ENCODE measurements around the gene CYSRT1. TPM values are rescaled to one million over a fixed set of nuclear protein-coding genes. Genes with fewer than 3 reads are reported as not detected.

The CYSRT1 gene
- polyA plus RNA-seq, 1 donor (not counting 4 experiments of a cell fraction or from before 2014, with no cell fraction given): 0.80 TPM

DNA sequence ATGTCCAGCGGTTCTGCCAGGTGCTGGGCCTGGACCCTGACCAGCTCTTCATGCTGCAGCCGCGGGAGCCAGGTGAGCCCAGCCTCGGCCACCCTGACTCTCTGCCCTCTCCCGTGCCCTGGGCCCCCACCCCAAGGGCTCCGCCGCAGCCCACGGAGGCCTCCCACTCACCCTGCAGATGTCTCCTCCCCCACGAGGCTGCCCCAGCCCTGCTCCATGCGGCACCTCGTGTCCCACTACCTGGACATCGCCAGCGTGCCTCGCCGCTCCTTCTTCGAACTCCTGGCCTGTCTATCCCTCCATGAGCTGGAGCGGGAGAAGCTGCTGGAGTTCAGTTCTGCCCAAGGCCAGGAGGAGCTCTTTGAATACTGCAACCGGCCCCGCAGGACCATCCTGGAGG is 10.4 kb upstream of the CYSRT1 start:
- dilution Hi-C loops (cut with MboI; ENCODE audit: extremely low pct_ligation_motif_present, low sequenced_read_pairs): no loop called here

DNA sequence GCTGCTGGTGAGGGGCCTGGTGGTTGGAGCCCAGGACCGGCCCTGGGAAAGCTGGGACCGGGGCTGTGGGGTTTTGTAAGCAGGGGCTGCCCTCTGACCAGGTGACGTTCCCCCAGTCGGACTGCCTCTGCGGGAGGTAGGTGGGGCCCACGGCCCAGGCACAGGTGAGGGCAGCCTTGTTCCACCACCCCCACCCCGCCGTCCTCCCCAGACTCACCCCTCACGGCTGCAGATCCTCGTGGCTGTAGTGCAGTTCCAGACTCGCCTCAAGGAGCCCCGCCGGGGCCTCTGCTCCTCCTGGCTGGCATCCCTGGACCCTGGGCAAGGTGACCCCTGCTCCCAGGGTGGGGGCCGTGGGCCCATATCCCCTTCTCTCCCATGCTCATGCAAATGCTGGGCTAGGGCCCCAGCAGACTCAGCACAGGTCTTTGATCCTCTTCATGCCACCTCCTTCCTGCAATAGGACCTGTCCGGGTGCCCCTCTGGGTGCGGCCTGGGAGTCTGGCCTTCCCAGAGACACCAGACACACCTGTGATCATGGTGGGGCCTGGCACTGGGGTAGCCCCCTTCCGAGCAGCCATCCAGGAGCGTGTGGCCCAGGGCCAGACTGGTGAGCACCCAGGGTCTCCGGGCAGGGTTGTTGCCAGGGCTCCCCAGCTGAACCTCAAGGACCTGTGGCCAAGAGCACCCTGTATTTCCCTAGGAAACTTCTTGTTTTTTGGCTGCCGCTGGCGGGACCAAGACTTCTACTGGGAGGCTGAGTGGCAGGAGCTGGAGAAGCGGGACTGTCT is 9.6 kb upstream of the CYSRT1 start:
- no peak for TF ChIP-seq EZH2 (IDR thresholded peaks at IDR 0.05; ENCODE audit: low read length)
- TF ChIP-seq, protein P1, sequence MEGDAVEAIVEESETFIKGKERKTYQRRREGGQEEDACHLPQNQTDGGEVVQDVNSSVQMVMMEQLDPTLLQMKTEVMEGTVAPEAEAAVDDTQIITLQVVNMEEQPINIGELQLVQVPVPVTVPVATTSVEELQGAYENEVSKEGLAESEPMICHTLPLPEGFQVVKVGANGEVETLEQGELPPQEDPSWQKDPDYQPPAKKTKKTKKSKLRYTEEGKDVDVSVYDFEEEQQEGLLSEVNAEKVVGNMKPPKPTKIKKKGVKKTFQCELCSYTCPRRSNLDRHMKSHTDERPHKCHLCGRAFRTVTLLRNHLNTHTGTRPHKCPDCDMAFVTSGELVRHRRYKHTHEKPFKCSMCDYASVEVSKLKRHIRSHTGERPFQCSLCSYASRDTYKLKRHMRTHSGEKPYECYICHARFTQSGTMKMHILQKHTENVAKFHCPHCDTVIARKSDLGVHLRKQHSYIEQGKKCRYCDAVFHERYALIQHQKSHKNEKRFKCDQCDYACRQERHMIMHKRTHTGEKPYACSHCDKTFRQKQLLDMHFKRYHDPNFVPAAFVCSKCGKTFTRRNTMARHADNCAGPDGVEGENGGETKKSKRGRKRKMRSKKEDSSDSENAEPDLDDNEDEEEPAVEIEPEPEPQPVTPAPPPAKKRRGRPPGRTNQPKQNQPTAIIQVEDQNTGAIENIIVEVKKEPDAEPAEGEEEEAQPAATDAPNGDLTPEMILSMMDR (optimal IDR thresholded peaks at IDR 0.05 in 1 of 3, IDR thresholded peaks at IDR 0.05 in 1 of 3, conservative IDR thresholded peaks at IDR 0.05 in 1 of 3; ENCODE audit: extremely low read depth in 1 of 3, insufficient read depth in 2 of 3, low read length in 3 of 3): no peak
- H3K4me3 ChIP-seq (ENCODE audit: control insufficient read depth in 2 of 3, extremely low read depth in 1 of 3, insufficient read depth in 2 of 3, low read depth in 1 of 3, low read length in 3 of 3): no peak overlapping the region
- no peaks in the 10 kb centered on the region for H3K27me3 ChIP-seq (ENCODE audit: control insufficient read depth, extremely low read depth, insufficient read depth, low read length)
- H3K4me1 ChIP-seq (ENCODE audit: control insufficient read depth, extremely low read depth, insufficient read depth, low read length): peaks cover 20% of the 10 kb centered on the region
- no peaks in the 10 kb centered on the region for H4K20me1 ChIP-seq (ENCODE audit: control insufficient read depth, extremely low read depth, insufficient read depth, low read length)
- FAIRE-seq: no peak
- no peaks in the 10 kb centered on the region for H3K79me2 ChIP-seq (ENCODE audit: control insufficient read depth, insufficient read depth, low read length)
- no peak overlapping the region for H2AFZ ChIP-seq (ENCODE audit: control insufficient read depth, low read length)
- no peaks in the 10 kb centered on the region for H3K9me3 ChIP-seq (ENCODE audit: control insufficient read depth, low read depth, low read length)
- peaks cover 3 to 20% of the 10 kb centered on the region in 2 experiments for H3K36me3 ChIP-seq (ENCODE audit: control insufficient read depth in 2 of 2, extremely low read depth in 1 of 2, insufficient read depth in 2 of 2, low read length in 2 of 2)
- dilution Hi-C loops (cut with MboI; ENCODE audit: extremely low pct_ligation_motif_present, low sequenced_read_pairs): no loop called here
- no peak for DNase-seq (ENCODE audit: low read depth, low spot score)
- H3K27ac ChIP-seq (ENCODE audit: control insufficient read depth, insufficient read depth, low read length): no peak overlapping the region
- no peak overlapping the region for H3K9ac ChIP-seq (ENCODE audit: control insufficient read depth, extremely low read depth, insufficient read depth, low read length)
- H3K9me1 ChIP-seq (ENCODE audit: control insufficient read depth, extremely low read depth, insufficient read depth, low read length): no peaks in the 10 kb centered on the region
- H3K4me2 ChIP-seq (ENCODE audit: control insufficient read depth, extremely low read depth, insufficient read depth, low read depth, low read length): no peak overlapping the region

More for the DNA sequence above, 10.4 kb upstream of the CYSRT1 start:
- Histone ChIP-seq H3K27me3 (ENCODE audit: control insufficient read depth, extremely low read depth, insufficient read depth, low read length) (no peaks in the 10 kb centered on the region), H2AFZ (ENCODE audit: control insufficient read depth, low read length) (no peak overlapping the region), H3K9ac (ENCODE audit: control insufficient read depth, extremely low read depth, insufficient read depth, low read length) (no peak overlapping the region), H3K9me1 (ENCODE audit: control insufficient read depth, extremely low read depth, insufficient read depth, low read length) (no peaks in the 10 kb centered on the region), H3K9me3 (ENCODE audit: control insufficient read depth, low read depth, low read length) (no peaks in the 10 kb centered on the region), H4K20me1 (ENCODE audit: control insufficient read depth, extremely low read depth, insufficient read depth, low read length) (no peaks in the 10 kb centered on the region), H3K4me2 (ENCODE audit: control insufficient read depth, extremely low read depth, insufficient read depth, low read depth, low read length) (no peak overlapping the region), H3K27ac (ENCODE audit: control insufficient read depth, insufficient read depth, low read length) (no peak overlapping the region), H3K4me3 (ENCODE audit: control insufficient read depth in 2 of 3, extremely low read depth in 1 of 3, insufficient read depth in 2 of 3, low read depth in 1 of 3, low read length in 3 of 3) (no peak overlapping the region), H3K36me3 (ENCODE audit: control insufficient read depth in 2 of 2, extremely low read depth in 1 of 2, insufficient read depth in 2 of 2, low read length in 2 of 2) (peaks cover 3 to 23% of the 10 kb centered on the region in 2 experiments), H3K4me1 (ENCODE audit: control insufficient read depth, extremely low read depth, insufficient read depth, low read length) (peaks cover 20% of the 10 kb centered on the region), H3K79me2 (ENCODE audit: control insufficient read depth, insufficient read depth, low read length) (no peaks in the 10 kb centered on the region)
- no peak for DNase-seq (ENCODE audit: low read depth, low spot score)
- no peak for TF ChIP-seq EZH2 (IDR thresholded peaks at IDR 0.05; ENCODE audit: low read length)
- TF ChIP-seq, protein P1 (optimal IDR thresholded peaks at IDR 0.05 in 1 of 3, IDR thresholded peaks at IDR 0.05 in 1 of 3, conservative IDR thresholded peaks at IDR 0.05 in 1 of 3; ENCODE audit: extremely low read depth in 1 of 3, insufficient read depth in 2 of 3, low read length in 3 of 3): no peak
- no peak for FAIRE-seq
